ENCODE results near the gene NPC1. TPM values are rescaled to one million over a fixed set of nuclear protein-coding genes. Genes with fewer than 3 reads are reported as not detected.
"Not testable (repeated sequence)": the region's sequence is repeated elsewhere in the genome, so short reads cannot be mapped to it uniquely, and the experiment has no call there.

Gene NPC1
- total and polyA plus RNA-seq, 2 donors (not counting 3 experiments of a cell fraction or from before 2014, with no cell fraction given): 40.6 to 45.2 TPM

DNA sequence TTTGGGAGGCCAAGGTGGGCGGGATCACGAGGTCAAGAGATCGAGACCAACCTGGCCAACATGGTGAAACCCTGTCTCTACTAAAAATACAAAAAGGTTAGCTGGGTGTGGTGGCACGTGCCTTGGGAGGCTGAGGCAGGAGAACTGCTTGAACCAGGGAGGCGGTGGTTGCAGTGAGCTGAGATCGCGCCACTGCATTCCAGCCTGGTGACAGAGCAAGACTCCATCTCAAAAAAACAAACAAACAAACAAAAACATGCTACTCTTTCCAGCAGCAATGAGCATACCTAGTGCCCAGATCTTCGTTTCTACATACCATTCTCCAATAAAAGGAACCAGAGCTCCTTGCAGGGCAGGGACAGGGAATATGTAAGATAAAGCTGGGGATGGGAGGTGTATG, 28.8 kb downstream of the NPC1 start:
- H3K9me1 ChIP-seq (replicated peaks; ENCODE audit: control insufficient read depth, extremely low read depth, insufficient read depth, low read length); H3K79me2 ChIP-seq (ENCODE audit: control insufficient read depth, insufficient read depth, low read length); H2AFZ ChIP-seq (ENCODE audit: low read depth, low read length); POLR2A ChIA-PET; H3K9me3 ChIP-seq (replicated peaks; ENCODE audit: control insufficient read depth, insufficient read depth, low read length); DNase-seq (ENCODE audit: low read depth, low spot score); H3K9ac ChIP-seq (replicated peaks; ENCODE audit: extremely low read depth, insufficient read depth, low read length); BruUV-seq (replicated peaks); CTCF ChIA-PET; H3K27ac ChIP-seq (ENCODE audit: insufficient read depth, low read depth, low read length); H3K4me3 ChIP-seq (replicated peaks in 1 of 3; ENCODE audit: insufficient read depth in 1 of 3, low read depth in 1 of 3, low read length in 3 of 3); H3K4me2 ChIP-seq (ENCODE audit: insufficient read depth, low read length); dilution Hi-C loops (cut with MboI; ENCODE audit: extremely low pct_ligation_motif_present, low sequenced_read_pairs); FAIRE-seq; intact Hi-C loops (cut with micrococcal nuclease); H3K27me3 ChIP-seq (ENCODE audit: control insufficient read depth in 2 of 2, insufficient read depth in 2 of 2, low read length in 2 of 2); H4K20me1 ChIP-seq (replicated peaks; ENCODE audit: control insufficient read depth, extremely low read depth, insufficient read depth, low read length); H3K4me1 ChIP-seq (ENCODE audit: control insufficient read depth, extremely low read depth, insufficient read depth, low read length): not testable (repeated sequence)
- H3K36me3 ChIP-seq (ENCODE audit: control insufficient read depth in 2 of 2, extremely low read depth in 1 of 2, insufficient read depth in 2 of 2, low read length in 2 of 2): peaks cover 13 to 25% of the 10 kb centered on the region in 2 experiments

GRCh38 chr18:23556145-23556780, 30.0 kb downstream of the NPC1 start:
- TF ChIP-seq MYC (IDR thresholded peaks at IDR 0.05; ENCODE audit: low read depth, low read length) (no peak), JUN (IDR thresholded peaks at IDR 0.05; ENCODE audit: borderline replicate concordance, insufficient read depth, insufficient read length, low read depth) (no peak)
- TF ChIP-seq, protein P1, sequence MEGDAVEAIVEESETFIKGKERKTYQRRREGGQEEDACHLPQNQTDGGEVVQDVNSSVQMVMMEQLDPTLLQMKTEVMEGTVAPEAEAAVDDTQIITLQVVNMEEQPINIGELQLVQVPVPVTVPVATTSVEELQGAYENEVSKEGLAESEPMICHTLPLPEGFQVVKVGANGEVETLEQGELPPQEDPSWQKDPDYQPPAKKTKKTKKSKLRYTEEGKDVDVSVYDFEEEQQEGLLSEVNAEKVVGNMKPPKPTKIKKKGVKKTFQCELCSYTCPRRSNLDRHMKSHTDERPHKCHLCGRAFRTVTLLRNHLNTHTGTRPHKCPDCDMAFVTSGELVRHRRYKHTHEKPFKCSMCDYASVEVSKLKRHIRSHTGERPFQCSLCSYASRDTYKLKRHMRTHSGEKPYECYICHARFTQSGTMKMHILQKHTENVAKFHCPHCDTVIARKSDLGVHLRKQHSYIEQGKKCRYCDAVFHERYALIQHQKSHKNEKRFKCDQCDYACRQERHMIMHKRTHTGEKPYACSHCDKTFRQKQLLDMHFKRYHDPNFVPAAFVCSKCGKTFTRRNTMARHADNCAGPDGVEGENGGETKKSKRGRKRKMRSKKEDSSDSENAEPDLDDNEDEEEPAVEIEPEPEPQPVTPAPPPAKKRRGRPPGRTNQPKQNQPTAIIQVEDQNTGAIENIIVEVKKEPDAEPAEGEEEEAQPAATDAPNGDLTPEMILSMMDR (IDR thresholded peaks at IDR 0.05; ENCODE audit: extremely low read depth in 1 of 2, insufficient read depth in 1 of 2, low read depth in 1 of 2, low read length in 2 of 2): no peak
- no peak for DNase-seq (ENCODE audit: low read depth, low spot score)
- H3K36me3 ChIP-seq (ENCODE audit: control insufficient read depth in 2 of 2, extremely low read depth in 1 of 2, insufficient read depth in 2 of 2, low read length in 2 of 2): peaks cover 12 to 28% of the 10 kb centered on the region in 2 experiments
- H3K4me2 ChIP-seq (ENCODE audit: insufficient read depth, low read length): no peak overlapping the region
- intact Hi-C loops (cut with micrococcal nuclease) (no loop called here), dilution Hi-C loops (cut with MboI; ENCODE audit: extremely low pct_ligation_motif_present, low sequenced_read_pairs) (no loop called here)
- H4K20me1 ChIP-seq (replicated peaks; ENCODE audit: control insufficient read depth, extremely low read depth, insufficient read depth, low read length): no peaks in the 10 kb centered on the region
- no peaks in the 10 kb centered on the region for H3K27me3 ChIP-seq (ENCODE audit: control insufficient read depth in 2 of 2, insufficient read depth in 2 of 2, low read length in 2 of 2)
- H2AFZ ChIP-seq (ENCODE audit: low read depth, low read length): no peak overlapping the region
- CTCF ChIA-PET: interaction anchor here (0.8 kb wide), 1 partner anchor 147 kb away, joined by 4 read pairs; no protein-coding TSS in a partner anchor
- no TSS peak for BruUV-seq (replicated peaks)
- no peaks in the 10 kb centered on the region for H3K79me2 ChIP-seq (ENCODE audit: control insufficient read depth, insufficient read depth, low read length)
- no peaks in the 10 kb centered on the region for H3K9me1 ChIP-seq (replicated peaks; ENCODE audit: control insufficient read depth, extremely low read depth, insufficient read depth, low read length)
- H3K27ac ChIP-seq (ENCODE audit: insufficient read depth, low read depth, low read length): no peak overlapping the region
- FAIRE-seq: no peak
- POLR2A ChIA-PET: no interaction called here
- H3K9ac ChIP-seq (replicated peaks; ENCODE audit: extremely low read depth, insufficient read depth, low read length): no peak overlapping the region
- no peaks in the 10 kb centered on the region for H3K4me1 ChIP-seq (ENCODE audit: control insufficient read depth, extremely low read depth, insufficient read depth, low read length)
- H3K9me3 ChIP-seq (replicated peaks; ENCODE audit: control insufficient read depth, insufficient read depth, low read length): no peaks in the 10 kb centered on the region
- no peak overlapping the region for H3K4me3 ChIP-seq (replicated peaks in 1 of 3; ENCODE audit: insufficient read depth in 1 of 3, low read depth in 1 of 3, low read length in 3 of 3)

Data from endothelial cell of umbilical vein (primary cell).